ENCODE measurements around the gene ST8SIA1.

ST8SIA1 gene

DNA sequence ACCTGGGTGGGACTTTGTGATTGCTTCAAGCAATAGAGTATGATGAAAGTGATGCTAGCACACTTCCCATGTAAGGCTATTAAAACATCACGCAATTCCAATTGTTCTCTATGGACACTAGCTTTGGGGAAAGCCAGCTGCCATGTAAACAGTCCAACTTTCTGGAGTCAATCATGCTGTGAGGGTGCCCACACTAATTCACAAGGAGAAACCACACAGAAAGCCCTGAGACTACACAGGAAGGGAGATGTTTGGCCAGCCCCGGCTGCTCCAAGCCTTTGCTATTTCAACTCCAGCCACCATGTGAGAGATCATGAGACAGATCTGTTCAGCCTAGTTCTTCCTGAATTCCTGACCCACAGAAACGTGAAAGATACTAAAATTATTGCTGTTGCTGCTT lies 96.3 kb downstream of the ST8SIA1 start:
- no peak for DNase-seq (ENCODE audit: low spot score)

DNA sequence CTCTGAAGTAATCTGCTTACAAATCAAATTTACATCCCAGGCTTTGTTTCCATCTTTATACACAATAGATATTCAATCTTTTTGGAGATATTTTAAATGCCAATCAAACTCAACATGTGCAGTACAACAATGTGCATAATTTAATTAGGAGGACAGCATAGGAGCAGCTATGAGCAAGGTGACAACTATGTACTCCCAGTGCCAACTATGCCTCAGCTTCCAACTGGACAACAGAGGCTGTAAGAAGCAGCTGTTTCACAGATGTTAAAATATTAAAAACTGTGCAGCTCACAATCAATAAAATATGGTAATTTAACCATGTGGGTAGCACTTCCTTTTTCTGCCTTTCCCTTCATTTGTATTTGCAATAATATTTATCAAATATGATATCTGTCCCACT lies 99.9 kb downstream of the ST8SIA1 start:
- DNase-seq (ENCODE audit: low spot score), result peak; percentile 66

- no peak for DNase-seq (ENCODE audit: low spot score)
Observed at GRCh38 chr12:22231836-22232235, 102.7 kb downstream of the ST8SIA1 start.

DNA sequence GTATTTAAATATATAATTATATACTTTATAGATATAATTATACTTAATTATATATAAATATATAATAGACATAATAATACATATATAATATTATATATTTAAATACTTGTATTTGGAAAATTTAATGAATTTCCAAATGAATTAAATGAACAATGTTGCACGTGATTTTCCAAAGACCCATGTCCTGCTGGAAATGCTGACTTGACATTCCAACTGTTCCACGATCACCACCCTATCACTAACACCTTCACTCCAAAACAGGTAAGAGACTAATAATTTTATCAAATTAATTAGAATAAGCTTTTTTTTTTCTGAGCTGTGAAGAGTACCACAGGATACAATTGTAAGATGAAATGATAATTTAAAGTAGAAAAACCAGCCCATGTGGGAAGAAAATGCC lies 103.4 kb downstream of the ST8SIA1 start:
- no peak for DNase-seq (ENCODE audit: low spot score)

DNA sequence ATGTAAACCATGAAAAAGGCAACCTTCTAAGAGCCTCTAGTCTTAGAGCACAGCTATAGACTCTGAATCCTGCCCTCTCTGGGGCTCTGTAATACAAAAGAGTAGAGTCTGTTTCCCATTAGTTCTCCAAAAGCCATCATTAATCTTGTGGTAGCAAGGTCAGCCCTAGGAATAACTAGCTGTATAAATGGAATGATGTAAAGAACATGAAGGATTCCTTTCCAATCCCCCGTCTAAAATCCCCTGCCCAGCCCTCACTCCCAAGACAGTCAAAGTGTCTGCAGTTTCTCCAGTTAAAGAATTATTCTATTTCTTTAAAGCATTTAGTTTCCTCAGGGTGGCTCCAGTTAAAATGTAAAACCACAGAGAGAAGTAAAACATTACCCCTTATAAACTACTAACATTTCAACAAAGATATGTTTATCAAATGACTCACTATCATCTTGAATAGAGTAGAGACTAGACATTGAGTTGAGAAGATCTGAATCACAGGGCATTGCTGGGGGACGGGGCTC lies 104.2 kb downstream of the ST8SIA1 start:
- peak; percentile 22 for DNase-seq (ENCODE audit: low spot score)

DNA sequence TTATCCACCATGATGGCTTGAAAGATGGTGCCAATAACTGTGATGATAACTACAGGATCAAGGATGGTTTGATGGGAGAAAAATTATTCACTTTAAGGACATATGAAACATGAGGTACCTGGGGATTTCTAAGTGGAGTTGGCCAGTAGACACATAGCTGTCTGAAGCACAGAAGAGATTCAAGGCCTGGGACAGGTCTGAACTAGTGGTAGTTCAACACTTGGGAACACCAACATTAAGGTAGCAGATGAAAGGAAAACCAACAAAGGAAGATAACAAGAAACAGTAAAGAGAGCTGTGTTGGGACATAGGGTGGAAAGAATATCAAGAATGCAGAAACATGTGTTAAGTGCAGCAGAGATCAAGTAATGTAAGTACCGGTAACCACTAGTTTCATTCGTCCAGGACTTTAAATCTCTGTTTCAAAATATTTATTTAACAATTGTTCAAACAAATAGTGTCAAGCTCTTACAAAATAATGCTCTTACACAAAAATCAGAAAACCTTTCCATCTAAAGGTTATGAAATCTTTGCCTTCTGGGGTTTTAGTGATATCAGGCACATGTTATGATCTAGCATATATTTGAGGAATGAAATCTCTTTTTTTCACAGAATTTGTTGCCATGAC lies 104.7 kb downstream of the ST8SIA1 start:
- no peak for DNase-seq (ENCODE audit: low spot score)

GRCh38 chr12:22228022-22228875 lies 106.3 kb downstream of the ST8SIA1 start:
- peak; percentile 53 for DNase-seq (ENCODE audit: low spot score)

DNA sequence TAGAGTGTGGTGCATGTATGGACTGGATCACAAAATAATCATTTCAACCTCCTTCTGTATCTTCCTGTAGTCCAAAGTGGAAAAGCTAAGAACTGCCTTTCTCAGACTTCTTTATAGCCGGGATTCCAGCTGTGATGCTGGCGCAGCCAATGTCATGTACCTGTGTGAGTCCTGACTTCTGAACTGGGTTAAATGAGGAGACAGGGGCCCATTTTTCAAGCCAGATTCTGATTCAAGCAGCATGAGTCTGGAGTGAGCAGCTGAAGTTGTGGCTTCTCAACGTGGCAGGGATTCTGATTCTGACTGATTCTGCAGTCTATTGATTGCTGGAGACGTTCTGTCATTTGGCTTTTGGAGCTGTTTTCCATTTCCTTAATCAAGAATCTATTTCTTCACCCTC lies 111.2 kb downstream of the ST8SIA1 start:
- DNase-seq (ENCODE audit: low spot score), result no peak

DNA sequence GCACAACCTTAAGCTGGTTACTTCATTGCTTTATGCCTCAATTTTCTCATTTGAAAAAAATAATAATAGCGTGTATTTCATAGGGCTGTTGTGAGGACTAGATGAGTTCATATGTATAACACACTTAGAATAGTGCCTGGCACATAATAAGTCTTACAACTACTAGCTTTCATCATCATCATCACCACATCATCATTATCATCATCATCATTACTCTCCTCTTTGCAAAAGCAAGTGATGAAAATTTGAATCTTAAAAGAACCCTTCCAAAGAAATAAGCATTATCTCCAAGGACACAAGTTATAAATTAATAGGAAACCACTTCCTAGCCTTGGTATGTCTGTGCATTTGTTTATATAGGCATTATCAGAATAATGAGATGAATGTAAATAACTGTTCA lies 117.0 kb downstream of the ST8SIA1 start:
- DNase-seq (ENCODE audit: low spot score), result no peak

- no peak for DNase-seq (ENCODE audit: low spot score)
Observed at GRCh38 chr12:22215467-22216253, 118.8 kb downstream of the ST8SIA1 start.

- no peak for DNase-seq (ENCODE audit: low spot score)
Observed at GRCh38 chr12:22211128-22211527, 123.4 kb downstream of the ST8SIA1 start.

GRCh38 chr12:22209422-22209821 lies 125.1 kb downstream of the ST8SIA1 start:
- DNase-seq (ENCODE audit: low spot score), result no peak

GRCh38 chr12:22206111-22206728 lies 128.3 kb downstream of the ST8SIA1 start:
- no peak for DNase-seq (ENCODE audit: low spot score)

- no peak for DNase-seq (ENCODE audit: low spot score)
Observed at GRCh38 chr12:22204391-22204790, 130.1 kb downstream of the ST8SIA1 start.

DNA sequence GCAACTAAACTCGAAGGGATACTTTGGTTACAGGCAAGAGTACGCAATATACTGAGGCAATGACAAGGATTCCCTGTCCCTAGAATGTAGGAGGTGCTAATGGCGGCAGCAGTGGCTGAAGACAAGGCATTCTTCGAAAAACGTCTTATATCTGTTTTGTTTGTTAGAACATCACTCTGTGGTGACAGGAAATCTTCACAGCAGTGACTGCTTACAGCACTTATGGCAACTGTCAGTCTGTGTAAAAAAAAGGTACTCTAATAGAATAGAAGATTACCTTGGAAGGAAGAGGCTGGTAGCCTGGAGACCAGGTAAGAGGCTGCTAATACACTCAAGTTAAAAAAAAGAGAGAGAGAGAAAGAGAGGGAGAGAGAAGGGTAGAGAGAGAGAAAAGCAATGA lies 131.7 kb downstream of the ST8SIA1 start:
- no peak for DNase-seq (ENCODE audit: low spot score)

- DNase-seq (ENCODE audit: low spot score), result no peak
Observed at GRCh38 chr12:22201101-22201500, 133.4 kb downstream of the ST8SIA1 start.

- no peak for DNase-seq (ENCODE audit: low spot score)
Observed at GRCh38 chr12:22196236-22196635, 138.3 kb downstream of the ST8SIA1 start.

DNA sequence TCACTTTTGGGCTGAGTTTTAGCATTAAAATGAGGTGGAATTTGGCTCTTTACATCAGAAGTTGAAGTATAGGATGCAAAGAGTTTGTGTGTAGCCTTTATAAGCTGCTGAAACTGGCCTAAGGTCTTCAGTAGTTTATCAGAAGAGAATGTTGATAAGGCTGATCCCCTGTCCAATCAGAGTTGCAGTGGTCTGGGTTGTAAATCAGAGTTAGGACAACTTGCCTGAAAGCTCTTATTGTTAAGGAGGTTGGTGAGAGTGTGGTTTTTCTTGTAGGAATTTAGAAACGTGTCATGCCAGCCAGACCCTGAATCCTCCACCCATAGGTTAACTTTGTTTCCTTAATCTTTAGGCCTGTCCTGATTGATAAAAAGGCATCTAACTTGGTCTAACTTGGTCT lies 143.5 kb downstream of the ST8SIA1 start:
- no peak for DNase-seq (ENCODE audit: low spot score)

- DNase-seq (ENCODE audit: low spot score), result no peak
Observed at GRCh38 chr12:22188431-22188830, 146.1 kb downstream of the ST8SIA1 start.

- no peak for DNase-seq (ENCODE audit: low spot score)
Observed at GRCh38 chr12:22180705-22181104, 153.8 kb downstream of the ST8SIA1 start.

- DNase-seq (ENCODE audit: low spot score), result no peak
Observed at GRCh38 chr12:22173177-22173576, 161.3 kb downstream of the ST8SIA1 start.

GRCh38 chr12:22172501-22172900 lies 162.0 kb downstream of the ST8SIA1 start:
- DNase-seq (ENCODE audit: low spot score), result no peak
